ENCODE data around the gene WAS. TPM values are rescaled to one million over a fixed set of nuclear protein-coding genes. Genes with fewer than 3 reads are reported as not detected.
"Not testable (repeated sequence)": the region's sequence is repeated elsewhere in the genome, so short reads cannot be mapped to it uniquely, and the experiment has no call there.

The WAS gene
- total RNA-seq, 1 experiment from 2014 or later: 63.4 TPM

DNA sequence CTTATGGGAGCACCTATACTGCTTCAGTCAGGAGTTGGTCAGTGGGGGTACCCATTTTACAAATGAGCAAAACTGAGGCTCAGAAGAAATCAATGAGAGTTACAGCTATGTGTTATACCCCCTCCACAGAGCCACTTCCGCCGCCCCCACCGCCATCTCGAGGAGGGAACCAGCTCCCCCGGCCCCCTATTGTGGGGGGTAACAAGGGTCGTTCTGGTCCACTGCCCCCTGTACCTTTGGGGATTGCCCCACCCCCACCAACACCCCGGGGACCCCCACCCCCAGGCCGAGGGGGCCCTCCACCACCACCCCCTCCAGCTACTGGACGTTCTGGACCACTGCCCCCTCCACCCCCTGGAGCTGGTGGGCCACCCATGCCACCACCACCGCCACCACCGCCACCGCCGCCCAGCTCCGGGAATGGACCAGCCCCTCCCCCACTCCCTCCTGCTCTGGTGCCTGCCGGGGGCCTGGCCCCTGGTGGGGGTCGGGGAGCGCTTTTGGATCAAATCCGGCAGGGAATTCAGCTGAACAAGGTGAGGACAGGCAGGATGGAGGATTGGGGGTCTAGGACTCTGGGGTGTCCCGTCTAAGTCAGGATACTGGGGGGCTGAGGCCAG is 5.0 kb downstream of the WAS start:
- Histone ChIP-seq H2AFZ (ENCODE audit: low read length) (no peak overlapping the region), H3K27ac (ENCODE audit: low read length) (no peak overlapping the region), H3K9me2 (replicated peaks; ENCODE audit: insufficient read depth, low read length) (no peaks in the 10 kb centered on the region), H3K4me2 (ENCODE audit: low read depth, low read length, poor library complexity, severe bottlenecking) (no peak overlapping the region), H3K79me2 (ENCODE audit: low read length) (peaks cover 15% of the 10 kb centered on the region), H3K4me3 (ENCODE audit: low read length) (no peak overlapping the region), H3K36me3 (ENCODE audit: insufficient read depth, low read length) (no peaks in the 10 kb centered on the region), H3K9me3 (ENCODE audit: low read length) (no peaks in the 10 kb centered on the region), H3K27me3 (ENCODE audit: low read length) (no peaks in the 10 kb centered on the region), H3K9ac (ENCODE audit: low read length) (no peak overlapping the region), H3K4me1 (ENCODE audit: low read length) (peaks cover 11% of the 10 kb centered on the region), H4K20me1 (ENCODE audit: insufficient read depth, low read depth, low read length) (0 out of 2 replicates have a peak, but pooled peaks cover 3% of the 10 kb centered on the region)
- DNase-seq: no peak

DNA sequence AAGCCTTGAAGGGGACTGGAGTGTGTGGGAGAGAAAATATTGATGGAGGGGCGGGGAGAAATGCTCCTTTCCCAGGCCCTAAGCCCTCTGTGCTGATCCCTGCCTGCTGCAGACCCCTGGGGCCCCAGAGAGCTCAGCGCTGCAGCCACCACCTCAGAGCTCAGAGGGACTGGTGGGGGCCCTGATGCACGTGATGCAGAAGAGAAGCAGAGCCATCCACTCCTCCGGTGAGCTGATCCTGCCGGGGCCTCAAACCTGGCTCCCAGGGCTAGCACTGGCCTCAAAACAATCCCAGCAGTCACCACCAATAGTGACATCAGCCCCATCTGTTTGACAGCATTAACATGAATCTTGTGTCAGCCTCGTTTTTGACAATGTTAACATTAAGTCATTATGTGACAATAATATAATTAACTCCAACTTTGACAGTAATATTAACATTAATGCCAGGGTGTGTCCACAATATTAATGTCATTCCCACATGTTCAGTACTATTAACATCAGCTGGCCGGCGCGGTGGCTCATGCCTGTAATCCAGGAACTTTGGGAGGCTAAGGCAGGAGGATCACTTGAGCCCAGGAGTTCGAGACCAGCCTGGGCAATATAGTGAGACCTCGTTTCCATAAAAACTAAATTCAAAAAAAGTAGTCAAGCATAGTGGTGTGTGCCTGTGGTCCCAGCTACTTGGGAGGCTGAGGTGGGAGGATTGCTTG is 5.8 kb downstream of the WAS start:
- Histone ChIP-seq H3K27me3 (ENCODE audit: low read length) (no peaks in the 10 kb centered on the region), H3K4me2 (ENCODE audit: low read depth, low read length, poor library complexity, severe bottlenecking) (no peak overlapping the region), H3K36me3 (ENCODE audit: insufficient read depth, low read length) (no peaks in the 10 kb centered on the region), H3K27ac (ENCODE audit: low read length) (no peak overlapping the region), H2AFZ (ENCODE audit: low read length) (no peak overlapping the region), H3K4me3 (ENCODE audit: low read length) (no peak overlapping the region), H3K9me3 (ENCODE audit: low read length) (no peaks in the 10 kb centered on the region), H3K9ac (ENCODE audit: low read length) (no peak overlapping the region), H3K4me1 (ENCODE audit: low read length) (peaks cover 9% of the 10 kb centered on the region), H3K79me2 (ENCODE audit: low read length) (peaks cover 8% of the 10 kb centered on the region), H3K9me2 (replicated peaks; ENCODE audit: insufficient read depth, low read length) (no peaks in the 10 kb centered on the region), H4K20me1 (ENCODE audit: insufficient read depth, low read depth, low read length) (0 out of 2 replicates have a peak, but pooled peaks cover 3% of the 10 kb centered on the region)
- DNase-seq: no peak

DNA sequence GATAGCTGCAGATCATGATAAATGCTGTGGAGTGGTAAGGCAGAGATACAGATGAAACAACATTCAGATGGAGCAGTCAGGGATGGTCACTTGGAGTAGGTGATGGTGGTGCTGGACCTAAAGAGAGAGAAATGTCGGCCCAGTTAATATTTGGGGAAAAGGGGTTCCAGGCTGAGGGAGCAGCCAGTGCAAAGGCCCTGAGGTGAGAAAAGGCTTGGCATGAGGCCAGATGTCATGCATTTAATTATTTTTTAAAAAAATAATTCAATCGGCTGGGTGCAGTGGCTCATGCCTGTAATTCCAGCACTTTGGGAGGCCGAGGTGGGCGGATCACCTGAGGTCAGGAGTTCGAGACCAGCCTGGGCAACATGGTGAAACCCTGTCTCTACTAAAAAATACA is 8.1 kb downstream of the WAS start:
- not testable (repeated sequence) for H3K9ac ChIP-seq (ENCODE audit: low read length); H3K27ac ChIP-seq (ENCODE audit: low read length); H3K4me2 ChIP-seq (ENCODE audit: low read depth, low read length, poor library complexity, severe bottlenecking); H3K79me2 ChIP-seq (ENCODE audit: low read length); H3K9me2 ChIP-seq (replicated peaks; ENCODE audit: insufficient read depth, low read length); DNase-seq; H3K4me3 ChIP-seq (ENCODE audit: low read length); H3K9me3 ChIP-seq (ENCODE audit: low read length); H3K27me3 ChIP-seq (ENCODE audit: low read length); H3K36me3 ChIP-seq (ENCODE audit: insufficient read depth, low read length); H4K20me1 ChIP-seq (ENCODE audit: insufficient read depth, low read depth, low read length); H2AFZ ChIP-seq (ENCODE audit: low read length)
- H3K4me1 ChIP-seq (ENCODE audit: low read length): peaks cover 15% of the 10 kb centered on the region

DNA sequence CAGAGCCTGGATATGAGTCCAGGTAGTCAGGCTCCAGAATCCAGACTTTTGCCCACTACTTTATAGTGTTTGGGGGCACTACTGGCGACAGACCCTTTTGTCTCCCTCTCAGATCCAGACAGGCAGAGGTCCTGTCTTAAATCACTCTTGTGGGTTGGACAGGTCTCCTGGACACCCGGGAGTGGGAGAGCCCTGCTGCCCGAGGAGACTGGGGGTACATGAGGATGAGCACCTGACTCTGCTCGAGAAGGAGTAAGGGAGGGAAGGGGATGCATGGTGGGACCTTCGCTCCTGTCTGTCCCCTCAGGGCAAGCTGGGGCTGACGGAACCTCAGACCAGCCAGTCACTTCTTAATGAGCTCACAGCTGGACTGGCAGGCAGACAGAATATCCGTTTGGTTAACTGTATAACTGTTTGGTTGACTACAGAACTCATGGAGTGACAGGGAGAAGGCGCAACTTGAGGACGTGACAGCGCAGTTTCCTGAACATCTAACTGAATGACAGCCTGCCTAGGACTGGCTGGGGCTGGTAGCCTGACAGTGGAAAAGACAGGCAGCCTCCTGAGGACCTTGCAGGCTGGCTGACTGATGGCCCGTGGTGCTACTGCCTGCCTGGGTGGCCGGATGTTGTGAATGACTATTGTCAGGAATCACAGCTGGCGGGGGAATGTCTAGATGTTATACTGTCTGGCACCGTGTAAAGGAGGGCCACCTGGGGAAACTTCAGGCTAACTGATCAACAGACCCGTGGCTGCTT is 11.4 kb downstream of the WAS start:
- H3K4me3 ChIP-seq (ENCODE audit: low read length): peak overlapping the region; percentile 70; the same call in 1 of the 2 replicates
- H3K9me3 ChIP-seq (ENCODE audit: low read length): no peaks in the 10 kb centered on the region
- peaks cover 7% of the 10 kb centered on the region; the same call in 1 of the 2 replicates for H3K36me3 ChIP-seq (ENCODE audit: insufficient read depth, low read length)
- no peak for DNase-seq
- no peak overlapping the region for H3K27ac ChIP-seq (ENCODE audit: low read length)
- no peak overlapping the region for H2AFZ ChIP-seq (ENCODE audit: low read length)
- no peaks in the 10 kb centered on the region for H3K9me2 ChIP-seq (replicated peaks; ENCODE audit: insufficient read depth, low read length)
- peaks cover 23% of the 10 kb centered on the region for H3K4me1 ChIP-seq (ENCODE audit: low read length)
- peak overlapping the region; percentile 66 for H3K4me2 ChIP-seq (ENCODE audit: low read depth, low read length, poor library complexity, severe bottlenecking)
- H3K27me3 ChIP-seq (ENCODE audit: low read length): no peaks in the 10 kb centered on the region
- peak overlapping the region; percentile 85 for H3K9ac ChIP-seq (ENCODE audit: low read length)
- no peaks in the 10 kb centered on the region for H4K20me1 ChIP-seq (ENCODE audit: insufficient read depth, low read depth, low read length)
- H3K79me2 ChIP-seq (ENCODE audit: low read length): peaks cover 27% of the 10 kb centered on the region

DNA sequence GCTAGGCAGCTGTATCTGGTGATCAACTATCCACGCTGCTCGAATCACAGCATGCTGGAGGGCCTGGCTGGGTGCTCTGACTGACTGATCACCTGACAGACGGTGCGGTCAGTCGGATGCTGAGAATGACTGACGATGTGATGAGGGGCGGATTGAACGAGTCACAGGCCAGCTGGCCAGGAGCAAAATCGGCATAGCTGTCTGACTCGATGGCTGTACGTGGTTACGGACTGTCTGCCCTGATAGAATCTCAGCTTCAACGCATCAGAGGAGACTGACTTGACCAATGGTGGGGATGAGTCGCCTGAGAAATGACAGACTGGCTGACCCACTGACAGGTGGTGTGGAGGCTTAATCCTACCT is 11.9 kb downstream of the WAS start:
- H3K36me3 ChIP-seq (ENCODE audit: insufficient read depth, low read length): peaks cover 7% of the 10 kb centered on the region; the same call in 1 of the 2 replicates
- H3K4me1 ChIP-seq (ENCODE audit: low read length): peaks cover 23% of the 10 kb centered on the region
- H2AFZ ChIP-seq (ENCODE audit: low read length): no peak overlapping the region
- DNase-seq: no peak
- H3K9me2 ChIP-seq (replicated peaks; ENCODE audit: insufficient read depth, low read length): no peaks in the 10 kb centered on the region
- H3K4me2 ChIP-seq (ENCODE audit: low read depth, low read length, poor library complexity, severe bottlenecking): peak overlapping the region; percentile 66
- H3K9ac ChIP-seq (ENCODE audit: low read length): peak overlapping the region; percentile 85
- no peaks in the 10 kb centered on the region for H4K20me1 ChIP-seq (ENCODE audit: insufficient read depth, low read depth, low read length)
- no peaks in the 10 kb centered on the region for H3K27me3 ChIP-seq (ENCODE audit: low read length)
- peaks cover 29% of the 10 kb centered on the region for H3K79me2 ChIP-seq (ENCODE audit: low read length)
- no peak overlapping the region for H3K27ac ChIP-seq (ENCODE audit: low read length)
- H3K9me3 ChIP-seq (ENCODE audit: low read length): no peaks in the 10 kb centered on the region
- peak overlapping the region; percentile 70 for H3K4me3 ChIP-seq (ENCODE audit: low read length)

DNA sequence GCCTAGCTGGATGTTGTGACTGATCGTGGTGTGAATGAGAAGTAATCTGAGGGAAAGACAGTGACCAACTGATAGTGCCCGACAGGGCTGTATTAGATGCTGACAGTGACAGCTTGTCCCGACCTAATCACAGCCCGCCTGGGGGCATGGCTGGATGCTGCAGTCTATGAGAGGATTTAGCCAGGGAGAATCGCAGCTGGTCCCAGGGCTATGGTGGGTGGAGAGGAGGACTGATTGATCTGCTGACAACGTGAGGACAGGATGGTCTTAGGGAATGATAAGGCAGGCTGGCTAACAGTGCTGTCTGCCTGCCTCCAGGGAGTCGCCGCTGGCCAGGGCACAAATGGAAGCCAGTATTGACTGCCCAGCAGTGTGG is 12.3 kb downstream of the WAS start:
- Histone ChIP-seq H3K4me3 (ENCODE audit: low read length) (peak overlapping the region; percentile 70), H3K27ac (ENCODE audit: low read length) (no peak overlapping the region), H3K9ac (ENCODE audit: low read length) (peak overlapping the region; percentile 85), H4K20me1 (ENCODE audit: insufficient read depth, low read depth, low read length) (no peaks in the 10 kb centered on the region), H3K4me2 (ENCODE audit: low read depth, low read length, poor library complexity, severe bottlenecking) (peak overlapping the region; percentile 66), H2AFZ (ENCODE audit: low read length) (no peak overlapping the region), H3K9me2 (replicated peaks; ENCODE audit: insufficient read depth, low read length) (no peaks in the 10 kb centered on the region), H3K27me3 (ENCODE audit: low read length) (no peaks in the 10 kb centered on the region), H3K9me3 (ENCODE audit: low read length) (no peaks in the 10 kb centered on the region), H3K4me1 (ENCODE audit: low read length) (peaks cover 23% of the 10 kb centered on the region), H3K79me2 (ENCODE audit: low read length) (peaks cover 33% of the 10 kb centered on the region), H3K36me3 (ENCODE audit: insufficient read depth, low read length) (peaks cover 7% of the 10 kb centered on the region; the same call in 1 of the 2 replicates)
- DNase-seq: no peak

DNA sequence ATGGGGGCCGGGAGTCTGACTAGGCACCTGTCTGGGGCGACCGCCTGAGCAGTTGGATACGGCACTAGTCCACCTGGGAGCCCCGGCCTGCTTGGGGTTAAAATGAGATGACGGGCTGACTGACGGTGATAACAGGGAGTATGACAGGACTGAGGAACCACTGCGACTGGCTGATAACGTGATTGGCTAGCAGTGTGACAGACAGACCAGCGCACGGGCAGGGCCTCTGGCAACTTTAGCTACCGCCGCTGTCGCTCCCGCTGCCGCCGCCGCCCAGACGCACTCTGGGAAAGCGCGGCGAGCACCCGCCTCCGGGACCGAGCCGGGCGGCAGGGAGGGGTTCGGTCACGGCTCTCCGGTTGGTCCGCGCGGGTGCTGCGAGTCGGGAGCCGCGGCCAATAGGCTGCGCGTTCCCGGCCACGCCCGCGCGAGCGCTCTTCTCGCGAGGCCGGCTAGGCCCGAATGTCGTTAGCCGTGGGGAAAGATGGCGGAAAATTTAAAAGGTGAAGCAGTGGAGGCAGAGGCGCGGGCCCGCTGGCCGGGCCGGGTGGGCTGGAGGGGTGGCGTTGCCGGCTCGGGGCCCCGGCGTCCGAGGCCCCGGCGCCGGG is 12.8 kb downstream of the WAS start, which contains the start of gene SUV39H1:
TSS of gene SUV39H1 (plus strand) at position 434 of the 608 bp plus-strand sequence. CDS start at position 485, 51 bp downstream.
- peak within 1 kb of the TSS; percentile 71 for H3K4me2 ChIP-seq (ENCODE audit: low read depth, low read length, poor library complexity, severe bottlenecking)
- peak within 1 kb of the TSS; percentile 85 for H3K9ac ChIP-seq (ENCODE audit: low read length)
- H2AFZ ChIP-seq (ENCODE audit: low read length): no peak within 1 kb of the TSS
- no peaks in the 10 kb centered on the region for H3K9me2 ChIP-seq (replicated peaks; ENCODE audit: insufficient read depth, low read length)
- no peaks in the 10 kb centered on the region for H3K27me3 ChIP-seq (ENCODE audit: low read length)
- H3K36me3 ChIP-seq (ENCODE audit: insufficient read depth, low read length): peaks cover 7% of the 10 kb centered on the region; the same call in 1 of the 2 replicates
- peaks cover 23% of the 10 kb centered on the region for H3K4me1 ChIP-seq (ENCODE audit: low read length)
- peaks cover 34% of the 10 kb centered on the region for H3K79me2 ChIP-seq (ENCODE audit: low read length)
- H3K9me3 ChIP-seq (ENCODE audit: low read length): no peaks in the 10 kb centered on the region
- no peaks in the 10 kb centered on the region for H4K20me1 ChIP-seq (ENCODE audit: insufficient read depth, low read depth, low read length)
- peak within 1 kb of the TSS; percentile 70 for H3K4me3 ChIP-seq (ENCODE audit: low read length)
- DNase-seq: peak; percentile 93
- peak within 1 kb of the TSS; percentile 70 for H3K27ac ChIP-seq (ENCODE audit: low read length)

Measured in Karpas-422 (cell line).